Left colon (tissue), 2 donors: ENCODE measurements around the gene SLC6A11. TPM values are rescaled to one million over a fixed set of nuclear protein-coding genes. Genes with fewer than 3 reads are reported as not detected.
A peak's percentile ranks its signal among the peaks of the same experiment; 100 is the strongest.

Experiments used
- ATAC-seq: fragments of 200-7000 bp; cut with Tn5 transposase; one replicate; pipeline ENCODE4 v1.9.1; 2020; ENCODE audit warnings: mild to moderate bottlenecking, moderate library complexity
- DNase-seq, 2 donors: peaks; one replicate each; pipeline ENCODE4 v3.0.0-alpha.2; 2020
- intact Hi-C, 2 donors: fragments of 100-400 bp; cut with DNase I in 1 of 2; cut with micrococcal nuclease in 1 of 2; formaldehyde crosslinking; loops; one replicate each; pipeline versions ENCODE4 v1.11.2 to v1.14.0; 2022; cut with DNase I, micrococcal nuclease
- total RNA-seq, 2 donors: library from RNA; stranded (reverse); fragmentation: NEBNext Ultra II Directional; extraction: Animal tissue kit (Norgen Biotek cat#: 25700); gene quantifications; one replicate each; pipeline ENCODE4 v1.2.1, GENCODE V29; 2021
- donor health status: DM: no; HTN: no; CAD: no.
- donor health status: DM: yes; HTN: yes; CAD: no.

The SLC6A11 gene
- total RNA-seq, 2 donors from 2014 or later = 0.08 TPM; not detected in 1

DNA sequence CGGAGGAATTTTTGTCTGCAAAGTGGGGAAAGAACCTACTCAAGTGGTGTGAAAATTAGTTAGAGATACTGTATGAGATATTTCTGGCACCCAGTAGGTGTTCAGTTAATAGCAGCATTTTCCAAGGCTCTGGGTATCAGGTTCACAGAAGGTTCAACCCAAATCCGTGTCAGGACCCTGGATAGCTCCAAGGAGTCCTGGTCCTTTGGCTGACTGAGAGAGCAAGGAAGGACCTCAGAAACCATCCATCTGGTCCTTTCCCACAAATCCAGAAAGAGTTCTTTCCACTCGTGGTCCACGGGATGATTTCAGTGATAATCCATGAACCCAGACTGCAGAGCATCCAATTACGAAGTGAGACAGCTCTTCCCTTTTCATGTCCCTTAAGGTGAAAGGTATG, 51.4 kb downstream of the SLC6A11 start:
- intact Hi-C loops = no loop called here
- ATAC-seq (no peak), DNase-seq (no peak)

DNA sequence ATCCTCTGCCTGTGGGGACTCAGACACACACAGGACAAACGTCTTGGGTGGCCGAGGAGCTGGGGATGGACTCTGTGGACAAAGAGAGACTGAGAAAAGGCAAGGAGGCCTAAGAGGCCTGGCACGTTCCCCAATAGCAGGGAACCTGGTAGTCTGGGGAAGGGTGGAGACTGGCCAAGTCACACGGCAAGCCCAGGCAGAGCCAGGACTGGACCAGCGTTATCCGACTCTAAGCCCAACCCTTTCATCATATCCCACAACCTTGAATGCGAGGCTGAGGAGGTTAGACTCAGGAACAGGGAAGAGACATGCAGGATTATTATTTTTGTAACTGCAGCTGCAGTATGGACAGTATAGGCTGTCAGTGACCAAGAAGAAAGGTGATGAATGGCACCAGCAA, 53.4 kb downstream of the SLC6A11 start:
- intact Hi-C loops = no loop called here
- DNase-seq (no peak), ATAC-seq (no peak)

GRCh38 chr3:10870296-10870695, 54.3 kb downstream of the SLC6A11 start:
- intact Hi-C loops = no loop called here
- ATAC-seq = no peak

DNA sequence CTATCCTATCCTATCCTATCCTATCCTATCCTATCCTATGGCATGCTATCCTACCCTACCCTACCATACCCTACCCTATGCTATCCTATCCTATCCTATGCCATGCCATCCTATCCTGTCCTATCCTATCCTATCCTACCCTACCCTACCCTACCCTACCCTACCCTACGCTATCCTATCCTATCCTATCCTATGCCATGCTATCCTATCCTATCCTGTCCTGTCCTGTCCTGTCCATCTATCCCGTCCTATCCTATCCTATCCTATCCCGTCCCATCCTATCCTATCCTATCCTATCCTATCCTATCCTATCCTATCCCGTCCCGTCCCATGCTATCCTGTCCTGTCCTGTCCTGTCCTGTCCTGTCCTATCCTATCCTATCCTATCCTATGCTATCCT, 57.4 kb downstream of the SLC6A11 start:
- ATAC-seq (no peak), DNase-seq (no peak)
- intact Hi-C loops = no loop called here

More at GRCh38 chr3:10870296-10870695, 54.3 kb downstream of the SLC6A11 start:
- no peak for DNase-seq

- DNase-seq (no peak), ATAC-seq (no peak)
- intact Hi-C loops = no loop called here
These were observed 59.9 kb downstream of the SLC6A11 start for GRCh38 chr3:10875914-10876313.

DNA sequence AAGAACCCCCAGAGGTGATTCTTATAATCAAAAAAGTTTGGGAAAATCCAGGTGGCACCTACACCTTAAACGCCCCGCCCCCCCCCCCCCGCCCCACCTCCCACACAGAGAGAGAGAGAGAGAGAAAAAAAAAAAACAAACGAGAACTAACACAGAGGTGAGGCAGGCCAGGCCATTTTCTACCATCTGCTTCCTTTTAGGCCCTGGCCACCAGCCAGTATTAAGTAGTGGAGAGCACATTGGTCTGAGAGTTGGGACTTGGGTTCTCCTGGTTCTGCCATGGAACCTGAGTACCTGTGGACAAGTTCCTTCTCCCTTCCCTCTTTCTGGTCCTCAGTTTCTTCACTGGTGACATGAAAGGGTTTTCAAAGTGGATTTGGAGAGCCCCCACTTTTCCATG, 60.6 kb downstream of the SLC6A11 start:
- intact Hi-C loops = no loop called here
- DNase-seq (no peak), ATAC-seq (no peak)

GRCh38 chr3:10882851-10883250, 66.8 kb downstream of the SLC6A11 start:
- intact Hi-C loops = no loop called here
- no peak for DNase-seq
- ATAC-seq = no peak

DNA sequence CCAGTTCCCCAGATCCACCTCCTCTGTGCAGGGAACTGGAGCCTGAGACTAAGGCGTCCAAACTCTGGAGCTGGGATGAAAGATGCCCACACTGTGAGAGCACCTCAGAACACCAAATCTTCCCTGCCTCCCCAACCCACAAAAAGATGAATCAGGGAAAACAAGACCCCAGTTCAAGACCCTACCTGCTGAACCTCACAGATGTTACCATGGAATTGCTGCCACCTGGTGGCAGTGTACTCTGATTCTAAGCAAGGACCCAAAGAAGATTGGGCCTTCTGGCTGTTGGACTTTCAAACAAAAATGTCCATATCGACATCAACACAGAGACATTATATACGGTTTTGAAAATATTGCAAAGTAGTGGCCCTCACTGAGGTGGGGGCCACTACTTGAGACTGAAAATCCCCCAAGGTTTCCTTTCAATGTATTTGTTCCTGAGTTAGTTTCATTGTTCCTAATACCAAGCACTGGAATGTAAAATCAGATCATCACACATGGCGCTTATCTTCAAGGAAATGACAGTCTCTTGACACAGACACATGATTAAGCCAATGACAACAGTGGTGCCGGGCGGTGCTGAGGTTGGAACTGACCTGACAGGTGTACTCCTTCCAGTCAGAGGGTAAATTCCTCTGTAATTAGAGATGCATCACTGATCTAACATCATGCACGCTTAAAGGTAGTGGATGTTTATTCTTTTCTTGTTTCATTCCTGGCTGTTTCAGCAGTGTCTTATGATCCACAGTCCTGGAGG, 67.6 kb downstream of the SLC6A11 start:
- intact Hi-C loops = no loop called here
- ATAC-seq (no peak), DNase-seq (peak in 1 of 2 donors; percentile 13)

- ATAC-seq = no peak
- intact Hi-C loops = no loop called here
- DNase-seq = no peak
These were observed 71.0 kb downstream of the SLC6A11 start for GRCh38 chr3:10887015-10887414.

DNA sequence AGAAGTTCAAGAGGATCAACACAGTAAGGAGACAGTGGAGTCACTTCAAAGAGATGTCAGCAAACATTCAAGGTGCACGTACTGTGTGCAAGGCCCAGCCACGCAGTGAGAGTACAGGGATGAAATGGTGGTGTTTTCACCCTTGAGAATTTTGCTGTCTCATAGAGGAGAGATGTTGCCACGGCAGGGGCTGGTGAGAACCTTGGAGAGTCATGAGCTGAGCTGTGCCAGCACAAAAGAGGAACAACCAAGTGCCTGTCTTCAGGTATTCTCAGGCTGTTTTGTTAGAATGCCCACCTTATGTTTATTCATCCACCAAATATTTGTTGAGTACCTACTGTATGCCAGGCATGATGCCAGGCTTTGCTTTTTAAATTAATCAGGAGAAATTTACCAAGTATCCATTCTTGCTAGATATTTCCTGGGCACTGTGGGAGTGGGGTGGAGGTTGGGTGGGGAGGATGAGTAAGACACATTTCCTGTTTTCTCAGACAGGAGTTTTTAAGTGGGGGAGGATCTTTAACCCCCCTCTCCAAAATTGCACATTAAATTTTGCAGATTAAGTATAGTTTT, 72.6 kb downstream of the SLC6A11 start:
- DNase-seq = no peak
- intact Hi-C loops = no loop called here
- no peak for ATAC-seq

- DNase-seq (no peak), ATAC-seq (no peak)
- intact Hi-C loops = no loop called here
These were observed 73.4 kb downstream of the SLC6A11 start for GRCh38 chr3:10889206-10889960.

- intact Hi-C loops = no loop called here
- ATAC-seq (no peak), DNase-seq (no peak)
These were observed 74.6 kb downstream of the SLC6A11 start for GRCh38 chr3:10890665-10891064.

DNA sequence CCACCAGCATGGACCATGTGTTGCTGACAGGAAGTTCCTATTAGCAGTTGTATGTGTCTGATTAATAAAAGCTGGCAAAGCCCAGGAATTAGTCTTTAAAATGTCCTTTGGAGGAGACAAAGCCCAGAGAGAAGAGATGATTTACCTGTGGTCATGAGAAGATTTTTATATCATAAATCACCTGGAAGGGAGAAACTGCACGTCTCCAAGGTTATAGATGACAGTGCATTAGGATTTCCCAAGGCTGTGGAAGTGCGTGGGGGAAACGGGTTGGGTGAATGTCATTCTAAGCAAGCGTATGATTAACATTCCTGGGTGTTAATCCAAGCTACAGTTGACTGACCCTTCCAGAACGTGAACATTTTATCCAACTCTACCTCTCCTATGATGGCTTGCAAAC, 76.6 kb downstream of the SLC6A11 start:
- DNase-seq (no peak), ATAC-seq (no peak)
- intact Hi-C loops = no loop called here

DNA sequence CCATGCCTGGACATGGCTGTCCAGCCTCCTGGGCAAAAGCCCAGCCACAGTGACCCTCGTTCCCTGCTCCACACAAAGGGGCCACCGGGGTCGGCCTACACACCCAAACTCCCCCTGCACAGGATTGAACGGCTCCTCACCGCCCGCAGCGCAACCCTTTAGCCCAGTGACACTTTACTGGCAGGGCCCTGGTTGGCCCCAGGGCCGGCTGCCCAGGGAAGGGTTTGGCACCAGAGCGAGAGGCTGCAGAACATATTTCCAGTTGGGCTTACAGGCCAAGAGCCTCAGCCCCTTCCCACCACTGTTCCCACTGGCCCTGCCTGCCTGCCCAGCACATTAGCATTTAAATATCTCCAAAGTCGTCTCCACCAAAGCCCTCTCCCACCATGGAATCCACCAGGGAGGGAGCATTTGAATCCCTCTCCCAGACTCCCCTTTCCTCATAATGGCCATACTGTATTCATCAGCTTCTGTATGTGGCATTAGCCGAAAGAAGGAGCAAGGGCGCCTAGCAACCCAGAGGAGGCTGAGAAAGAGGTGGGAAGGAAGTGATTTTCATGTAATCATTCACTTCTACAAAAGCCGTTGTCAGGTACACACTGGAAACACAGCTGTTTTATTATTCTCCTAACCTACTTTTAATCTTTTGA, 85.4 kb downstream of the SLC6A11 start:
- intact Hi-C loops = no loop called here
- DNase-seq (no peak), ATAC-seq (no peak)

DNA sequence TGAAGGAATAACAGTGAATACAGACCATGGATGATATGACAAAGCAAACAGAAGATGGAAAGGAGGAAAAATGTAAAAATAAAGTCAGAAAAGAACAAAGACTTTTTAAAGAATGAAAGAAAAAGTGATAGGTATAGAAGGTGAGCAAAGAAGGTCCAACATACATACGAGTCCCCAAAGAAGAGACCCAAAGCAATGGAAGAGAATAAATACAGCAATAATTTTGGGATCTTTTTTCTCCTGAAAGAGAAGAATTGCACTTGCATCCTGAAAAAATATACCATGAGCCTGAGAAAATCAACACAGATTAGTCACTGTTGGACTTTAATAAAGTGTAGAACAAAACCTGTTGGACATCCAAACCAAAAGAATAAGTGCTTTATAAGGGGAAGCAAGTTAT, 91.2 kb downstream of the SLC6A11 start:
- intact Hi-C loops = no loop called here

DNA sequence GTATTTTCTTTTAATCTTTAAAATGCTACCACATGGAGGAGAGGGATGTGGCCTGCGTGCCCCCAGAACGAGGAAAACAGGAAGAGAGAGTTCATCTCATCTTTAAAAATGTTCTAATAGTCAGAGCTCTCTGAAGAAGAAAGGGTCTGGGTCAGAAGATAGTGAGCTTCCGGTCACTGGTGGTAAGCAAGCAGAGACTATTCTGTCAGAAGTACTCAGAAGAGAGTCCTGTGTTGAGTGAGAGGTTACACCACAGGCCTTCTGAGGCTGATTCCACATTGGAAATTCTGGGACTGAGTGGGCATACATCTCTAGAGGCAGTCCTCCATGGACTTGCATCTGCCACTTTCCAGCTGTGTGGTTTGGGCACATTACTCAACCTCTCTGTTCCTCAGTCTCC, 94.3 kb downstream of the SLC6A11 start:
- ATAC-seq (no peak), DNase-seq (no peak)

More for the DNA sequence above, 91.2 kb downstream of the SLC6A11 start:
- no peak for ATAC-seq
- DNase-seq = no peak

DNA sequence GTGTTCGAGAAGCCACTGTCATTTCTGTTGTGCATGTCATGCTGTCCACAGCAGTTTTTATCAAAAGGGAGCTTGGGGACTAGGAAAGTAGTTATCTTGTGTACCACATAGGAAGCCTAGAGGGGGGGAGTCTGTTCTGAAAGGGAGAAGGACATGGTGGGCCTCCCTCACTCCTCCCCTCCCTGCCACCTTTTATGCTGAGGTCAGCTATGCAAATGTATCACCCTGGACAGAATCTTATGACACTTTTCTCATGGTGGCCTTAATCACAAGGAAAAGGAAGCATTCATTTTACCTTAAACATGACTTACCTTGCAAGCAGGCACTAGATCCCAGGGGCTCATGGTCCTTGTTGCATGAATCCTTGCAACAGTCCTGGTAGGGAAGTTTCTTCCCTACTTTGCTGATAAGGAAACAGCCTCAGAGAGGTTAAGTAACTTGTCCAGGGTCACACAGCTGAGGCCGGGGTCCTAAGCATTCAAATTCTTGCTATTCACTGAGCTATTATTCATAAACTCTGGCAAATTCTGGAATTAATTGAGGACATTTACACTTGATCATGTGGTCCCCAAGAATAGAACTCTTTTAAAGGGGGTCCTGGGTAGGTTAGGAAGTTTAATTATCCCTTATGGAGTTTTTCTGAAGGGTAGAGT, 95.4 kb downstream of the SLC6A11 start:
- no peak for ATAC-seq
- intact Hi-C loops = no loop called here

More for the DNA sequence above, 94.3 kb downstream of the SLC6A11 start:
- intact Hi-C loops = no loop called here

GRCh38 chr3:10912786-10913185, 96.8 kb downstream of the SLC6A11 start:
- ATAC-seq (no peak), DNase-seq (no peak)
- intact Hi-C loops = no loop called here

More for the DNA sequence above, 95.4 kb downstream of the SLC6A11 start:
- no peak for DNase-seq

DNA sequence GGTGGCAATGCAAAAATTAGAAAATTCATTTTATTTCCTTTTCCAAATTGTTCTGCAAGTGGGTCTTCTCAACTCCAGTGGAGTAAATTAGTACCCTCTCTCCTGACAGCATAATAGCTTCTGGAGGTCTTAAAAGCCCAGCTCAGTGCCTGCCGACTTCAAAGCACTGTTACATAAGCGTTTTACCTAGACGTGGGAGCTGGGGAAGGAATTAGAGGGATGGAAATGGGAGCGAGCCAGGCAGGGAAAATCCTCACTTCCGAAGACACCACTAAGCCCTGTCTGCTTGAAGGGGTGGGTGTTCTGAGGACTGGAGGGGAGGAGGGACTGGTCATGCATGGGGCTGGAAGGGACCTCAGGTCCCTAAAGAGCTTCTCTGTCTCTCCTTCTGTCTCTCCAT, 99.3 kb downstream of the SLC6A11 start:
- ATAC-seq (no peak), DNase-seq (no peak)
- intact Hi-C loops = no loop called here
